BLaER1 (cell line): Measurements from ENCODE around the gene MOGAT3.
"Not testable (repeated sequence)": the region's sequence is repeated elsewhere in the genome, so short reads cannot be mapped to it uniquely, and the experiment has no call there.

Experiments used
- H3K27ac ChIP-seq: shearing (Covaris generic); formaldehyde crosslinking; 2 replicates; pipeline ENCODE4 v1.8.1; 2022
- H3K27me3 ChIP-seq: shearing (Covaris generic); formaldehyde crosslinking; 2 replicates; pipeline ENCODE4 v1.8.1; 2022
- H3K36me3 ChIP-seq: shearing (Covaris generic); formaldehyde crosslinking; 2 replicates; pipeline ENCODE4 v1.8.1; 2022
- H3K4me1 ChIP-seq: shearing (Covaris generic); formaldehyde crosslinking; 2 replicates; pipeline ENCODE4 v1.8.1; 2022
- H3K4me2 ChIP-seq: shearing (Covaris generic); formaldehyde crosslinking; 2 replicates; pipeline ENCODE4 v1.8.1; 2022
- H3K4me3 ChIP-seq: shearing (Covaris generic); formaldehyde crosslinking; 2 replicates; pipeline ENCODE4 v1.8.1; 2022
- H3K9ac ChIP-seq: shearing (Covaris generic); formaldehyde crosslinking; 2 replicates; pipeline ENCODE4 v1.8.1; 2022
- H3K9me3 ChIP-seq: shearing (Covaris generic); formaldehyde crosslinking; 2 replicates; pipeline ENCODE4 v1.8.1; 2022
- H4K20me1 ChIP-seq: shearing (Covaris generic); formaldehyde crosslinking; 2 replicates; pipeline ENCODE4 v1.8.1; 2022
- Cebpa-rat ChIP-seq: shearing (Covaris generic); IDR thresholded peaks from 2 replicates; pipeline ENCODE4 v1.8.1; 2022

MOGAT3 gene

DNA sequence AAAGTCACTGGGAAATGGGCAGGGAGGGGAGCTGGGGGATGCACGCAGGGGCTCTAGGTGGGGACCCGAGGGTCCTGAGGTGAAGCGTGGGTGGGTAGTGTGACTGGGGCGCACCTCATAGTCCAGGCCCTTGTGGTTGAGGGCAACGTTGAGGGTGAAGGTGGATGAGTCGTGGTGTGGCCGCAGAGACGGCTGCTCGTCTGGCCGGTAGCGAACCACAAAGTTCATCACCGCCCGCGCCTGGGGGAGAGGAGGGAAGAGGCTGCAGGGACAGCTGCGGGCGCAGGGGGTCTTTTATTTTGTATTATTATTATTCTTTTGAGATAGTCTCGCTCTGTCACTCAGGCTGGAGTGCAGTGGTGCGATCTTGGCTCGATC lies 5.8 kb upstream of the MOGAT3 start:
- peaks cover 52% of the 10 kb centered on the region for H3K36me3 ChIP-seq
- no peaks in the 10 kb centered on the region for H3K9me3 ChIP-seq
- peaks cover 30% of the 10 kb centered on the region for H3K4me1 ChIP-seq
- no peak overlapping the region for H3K27ac ChIP-seq
- H3K4me2 ChIP-seq, result no peak overlapping the region
- no peak for TF ChIP-seq Cebpa-rat
- H3K9ac ChIP-seq, result no peak overlapping the region
- H3K4me3 ChIP-seq, result no peak overlapping the region
- peaks cover 23% of the 10 kb centered on the region for H3K27me3 ChIP-seq
- H4K20me1 ChIP-seq, result no peaks in the 10 kb centered on the region

DNA sequence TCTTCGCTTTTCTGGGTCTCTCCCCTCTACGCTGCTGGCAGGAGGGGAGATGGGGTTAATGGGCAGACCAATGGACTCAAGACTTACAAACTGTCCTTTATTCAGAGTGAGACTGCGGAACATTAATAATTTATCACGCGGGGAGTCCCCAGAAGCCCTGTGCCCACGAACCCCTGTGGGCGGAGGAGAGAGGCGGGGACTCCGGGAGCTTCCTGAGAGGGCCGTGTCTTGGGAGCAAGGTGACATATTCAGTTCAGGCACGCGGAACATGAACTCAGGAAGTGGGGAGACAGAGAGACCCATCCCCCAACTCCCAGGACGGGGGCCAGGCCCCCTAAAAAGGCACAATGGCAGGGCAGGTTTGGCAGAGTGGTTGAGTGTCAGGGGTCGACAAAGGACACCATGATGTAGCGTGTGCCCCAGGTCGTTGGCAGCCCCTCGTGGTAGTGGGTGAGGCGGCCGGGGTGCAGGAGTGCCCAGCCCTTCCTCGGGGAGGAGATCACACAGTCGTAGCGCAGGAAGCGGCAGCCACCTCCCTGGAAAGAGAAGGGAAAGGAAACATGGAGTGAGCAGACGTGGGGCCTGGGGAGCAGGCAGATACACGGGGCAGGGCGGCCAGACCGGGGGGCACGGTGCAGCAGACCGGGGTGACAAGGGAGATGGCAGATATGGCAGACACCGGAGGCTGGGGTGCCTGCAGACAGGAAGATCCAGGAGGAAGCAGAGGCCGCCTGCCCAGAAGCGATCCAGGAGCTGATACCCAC lies 5.2 kb upstream of the MOGAT3 start:
- no peaks in the 10 kb centered on the region for H4K20me1 ChIP-seq

DNA sequence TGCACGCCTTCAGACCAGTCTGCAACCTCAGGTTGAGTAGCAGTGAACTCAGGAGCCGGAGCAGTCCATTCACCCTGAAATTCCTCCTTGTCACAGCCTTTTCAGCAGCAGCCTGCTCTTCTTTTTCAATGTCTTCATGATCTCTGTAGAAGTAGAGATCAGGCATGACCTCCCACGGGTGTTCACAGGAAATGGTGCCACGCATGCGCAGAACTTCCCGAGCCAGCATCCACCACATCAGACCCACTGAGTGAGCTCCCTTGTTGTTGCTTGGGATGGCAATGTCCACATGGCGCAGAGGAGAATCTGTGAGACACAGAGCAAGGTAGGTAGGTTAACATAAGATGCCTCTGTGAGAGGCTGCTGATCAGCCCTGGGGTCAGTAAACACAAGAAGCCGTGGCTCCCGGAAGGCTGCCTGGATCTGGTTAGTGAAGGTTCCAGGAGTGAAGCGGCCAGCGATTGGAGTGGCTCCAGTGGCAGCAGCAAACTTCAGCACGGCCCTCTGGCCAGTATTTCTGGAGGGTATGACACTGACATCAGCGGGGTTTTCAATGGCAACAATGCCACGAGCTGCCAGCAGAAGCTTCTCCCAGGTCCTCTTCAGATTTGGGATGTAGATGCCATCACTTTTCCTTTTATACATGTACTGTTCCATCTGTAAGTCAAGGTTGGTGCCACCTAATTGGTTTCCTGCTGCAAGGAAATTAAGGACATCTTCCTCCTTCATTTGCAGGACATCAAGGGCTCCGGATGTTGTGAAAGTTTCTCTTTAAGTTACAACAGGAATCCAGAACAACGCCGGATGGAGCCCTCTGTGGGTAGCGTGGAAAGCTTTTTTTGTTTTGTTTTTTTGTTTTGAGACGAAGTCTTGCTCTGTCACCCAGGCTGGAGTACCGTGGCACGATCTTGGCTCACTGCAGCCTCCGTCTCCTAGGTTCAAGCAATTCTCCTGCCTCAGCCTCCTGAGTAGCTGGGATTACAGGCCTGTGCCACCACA lies 3.2 kb upstream of the MOGAT3 start:
- not testable (repeated sequence) for H3K9ac ChIP-seq, H3K4me3 ChIP-seq, H3K9me3 ChIP-seq, H4K20me1 ChIP-seq, H3K27ac ChIP-seq
- peak overlapping the region; percentile 78 for H3K4me2 ChIP-seq
- peaks cover 30% of the 10 kb centered on the region for H3K4me1 ChIP-seq
- peaks cover 29% of the 10 kb centered on the region for H3K36me3 ChIP-seq
- H3K27me3 ChIP-seq, result peaks cover 43% of the 10 kb centered on the region

More for the DNA sequence above, 5.2 kb upstream of the MOGAT3 start:
- Histone ChIP-seq H3K9ac (no peak overlapping the region), H3K9me3 (no peaks in the 10 kb centered on the region), H3K4me2 (no peak overlapping the region), H3K36me3 (peaks cover 47% of the 10 kb centered on the region), H3K4me3 (no peak overlapping the region), H3K27ac (no peak overlapping the region), H3K4me1 (peaks cover 30% of the 10 kb centered on the region), H3K27me3 (peaks cover 28% of the 10 kb centered on the region)
- TF ChIP-seq Cebpa-rat, result no peak

DNA sequence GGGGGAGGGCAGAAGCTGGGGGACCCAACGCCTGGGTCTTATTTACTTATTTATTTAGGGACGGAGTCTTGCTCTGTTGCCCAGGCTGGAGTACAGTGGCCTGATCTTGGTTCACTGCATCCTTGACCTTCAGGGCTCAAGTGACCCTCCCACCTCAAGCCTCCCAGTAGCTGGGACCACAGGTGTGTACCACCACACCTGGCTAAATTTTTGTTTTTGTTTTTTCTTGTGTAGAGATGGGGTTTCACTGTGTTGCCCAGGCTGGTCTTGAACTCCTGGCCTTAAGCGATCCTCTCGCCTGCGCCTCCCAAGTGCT lies 1.7 kb upstream of the MOGAT3 start:
- H3K4me3 ChIP-seq, result no peak overlapping the region
- H3K27ac ChIP-seq, result no peak overlapping the region
- peaks cover 43% of the 10 kb centered on the region for H3K27me3 ChIP-seq
- peaks cover 16% of the 10 kb centered on the region for H3K36me3 ChIP-seq
- H3K9ac ChIP-seq, result no peak overlapping the region
- peaks cover 35% of the 10 kb centered on the region for H3K4me1 ChIP-seq
- H3K9me3 ChIP-seq, result no peaks in the 10 kb centered on the region
- no peaks in the 10 kb centered on the region for H4K20me1 ChIP-seq
- TF ChIP-seq Cebpa-rat, result no peak
- H3K4me2 ChIP-seq, result peak overlapping the region; percentile 78

DNA sequence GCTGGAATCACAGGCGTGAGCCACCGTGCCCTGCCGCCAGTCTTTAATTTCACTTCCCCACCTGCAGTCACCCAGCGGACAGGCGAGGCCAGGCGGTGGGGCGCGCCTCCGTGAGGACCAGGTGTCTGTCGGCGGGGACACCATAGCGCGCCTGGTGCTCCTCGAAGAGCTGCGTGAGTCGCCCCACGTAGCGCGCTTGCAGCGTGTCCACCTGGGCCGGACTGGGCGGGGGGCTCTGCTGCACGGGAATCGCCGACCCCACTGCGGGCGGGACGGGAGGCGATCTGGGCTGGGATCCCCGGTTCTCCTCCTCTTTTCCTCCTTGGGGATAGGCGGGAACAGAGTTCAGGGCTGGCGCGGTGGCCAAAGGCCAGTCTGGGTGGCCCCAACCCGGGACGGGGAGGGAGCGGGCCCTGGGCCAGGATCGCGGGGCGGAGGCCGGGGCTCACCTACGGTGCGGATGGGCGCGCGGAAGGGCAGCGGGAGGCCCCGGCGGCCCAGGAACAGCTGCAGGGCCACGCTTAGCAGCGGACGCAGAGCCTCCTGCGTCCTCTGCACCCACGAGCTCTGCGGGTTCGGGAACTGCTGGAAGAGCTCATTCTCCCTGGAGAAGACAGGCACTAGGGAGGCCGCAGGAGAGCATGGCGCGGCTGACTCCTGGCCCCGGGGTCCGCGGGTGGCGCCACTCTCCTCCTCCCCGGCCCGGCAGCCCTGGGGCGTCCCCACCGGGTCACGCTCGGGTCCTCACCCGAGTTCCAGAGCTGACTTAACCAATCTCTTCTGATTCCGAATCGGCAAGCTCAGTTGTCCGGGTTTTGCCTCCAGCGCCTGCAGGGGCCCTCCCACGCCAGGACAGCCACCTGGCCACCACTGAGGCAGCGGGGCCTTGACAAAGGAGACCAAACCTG lies 1.1 kb upstream of the MOGAT3 start:
- no peak overlapping the region for H3K9ac ChIP-seq
- peaks cover 43% of the 10 kb centered on the region for H3K27me3 ChIP-seq
- no peak overlapping the region for H3K4me2 ChIP-seq
- TF ChIP-seq Cebpa-rat, result no peak
- peaks cover 13% of the 10 kb centered on the region; the same call in 1 of the 2 replicates for H3K36me3 ChIP-seq
- H3K4me3 ChIP-seq, result no peak overlapping the region
- peaks cover 36% of the 10 kb centered on the region for H3K4me1 ChIP-seq
- no peaks in the 10 kb centered on the region for H3K9me3 ChIP-seq
- no peak overlapping the region for H3K27ac ChIP-seq
- H4K20me1 ChIP-seq, result no peaks in the 10 kb centered on the region

DNA sequence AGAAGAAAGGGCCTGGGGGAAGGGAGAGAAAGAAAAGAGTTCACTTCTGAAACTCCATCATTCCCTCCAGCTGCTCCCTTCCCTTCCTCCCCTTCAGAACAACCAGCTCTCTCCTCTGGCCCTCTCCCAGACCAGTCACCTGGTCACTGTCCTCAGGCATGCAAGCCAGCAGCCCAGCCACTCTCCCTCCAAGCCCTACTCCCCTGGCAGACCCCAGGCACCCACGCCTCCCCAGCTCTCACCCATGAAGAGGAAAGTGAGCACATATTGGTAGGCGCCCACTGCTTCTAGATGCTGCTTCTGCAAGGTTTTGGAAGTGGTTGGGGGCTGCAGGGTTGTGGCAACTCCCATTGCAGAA lies 353 bp downstream of the MOGAT3 start:
- no peaks in the 10 kb centered on the region for H3K9me3 ChIP-seq
- H3K9ac ChIP-seq, result no peak overlapping the region
- peaks cover 43% of the 10 kb centered on the region for H3K27me3 ChIP-seq
- no peak overlapping the region for H3K4me2 ChIP-seq
- peaks cover 26% of the 10 kb centered on the region for H3K4me1 ChIP-seq
- no peak overlapping the region for H3K4me3 ChIP-seq
- no peak overlapping the region for H3K27ac ChIP-seq
- H3K36me3 ChIP-seq, result no peaks in the 10 kb centered on the region
- no peak for TF ChIP-seq Cebpa-rat
- H4K20me1 ChIP-seq, result no peaks in the 10 kb centered on the region

DNA sequence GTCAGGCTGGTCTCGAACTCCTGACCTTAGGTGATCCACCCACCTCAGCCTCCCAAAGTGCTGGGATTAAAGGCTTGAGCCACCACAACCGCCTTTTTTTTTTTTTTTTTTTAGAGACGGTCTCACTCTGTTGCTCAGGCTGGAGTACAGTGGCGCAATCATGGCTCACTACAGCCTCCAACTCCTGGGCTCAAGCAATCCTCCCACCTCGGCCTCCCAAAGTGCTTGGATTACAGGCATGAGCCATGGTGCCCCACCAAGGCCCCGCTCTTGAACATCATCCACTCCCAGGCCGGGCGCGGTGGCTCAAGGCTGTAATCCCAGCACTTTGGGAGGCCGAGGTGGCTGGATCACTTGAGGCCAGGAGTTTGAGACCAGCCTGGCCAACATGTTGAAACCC lies 1.3 kb downstream of the MOGAT3 start:
- not testable (repeated sequence) for H4K20me1 ChIP-seq, H3K9ac ChIP-seq, H3K4me2 ChIP-seq, H3K27ac ChIP-seq, H3K9me3 ChIP-seq, H3K36me3 ChIP-seq, H3K4me3 ChIP-seq
- Histone ChIP-seq H3K27me3 (peaks cover 43% of the 10 kb centered on the region), H3K4me1 (peaks cover 25% of the 10 kb centered on the region)

DNA sequence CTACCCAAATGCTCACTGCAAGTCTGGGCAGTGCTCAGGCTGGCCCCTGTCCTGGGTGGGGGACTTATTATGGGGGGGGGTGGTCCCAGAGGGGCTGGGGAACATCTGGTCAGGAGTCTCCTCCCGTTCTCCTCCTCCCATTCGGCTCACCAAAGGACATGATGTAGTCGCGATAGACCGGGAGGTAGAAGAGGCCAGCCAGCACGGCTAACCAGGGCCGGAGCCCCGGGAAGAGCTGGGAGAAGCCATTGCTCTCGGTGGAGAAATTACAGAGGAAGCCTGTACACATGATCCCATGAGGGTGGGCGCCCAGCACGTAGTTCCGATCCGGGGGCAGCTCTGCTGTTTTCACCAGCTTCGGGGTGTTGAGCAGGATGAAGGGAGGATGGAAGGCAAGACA lies 2.4 kb downstream of the MOGAT3 start:
- Histone ChIP-seq H3K9ac (no peak overlapping the region), H3K4me1 (peaks cover 15% of the 10 kb centered on the region), H3K9me3 (no peaks in the 10 kb centered on the region), H3K27me3 (peaks cover 38% of the 10 kb centered on the region), H3K4me3 (no peak overlapping the region), H3K4me2 (no peak overlapping the region), H3K36me3 (no peaks in the 10 kb centered on the region), H4K20me1 (no peaks in the 10 kb centered on the region), H3K27ac (no peak overlapping the region)
- no peak for TF ChIP-seq Cebpa-rat

DNA sequence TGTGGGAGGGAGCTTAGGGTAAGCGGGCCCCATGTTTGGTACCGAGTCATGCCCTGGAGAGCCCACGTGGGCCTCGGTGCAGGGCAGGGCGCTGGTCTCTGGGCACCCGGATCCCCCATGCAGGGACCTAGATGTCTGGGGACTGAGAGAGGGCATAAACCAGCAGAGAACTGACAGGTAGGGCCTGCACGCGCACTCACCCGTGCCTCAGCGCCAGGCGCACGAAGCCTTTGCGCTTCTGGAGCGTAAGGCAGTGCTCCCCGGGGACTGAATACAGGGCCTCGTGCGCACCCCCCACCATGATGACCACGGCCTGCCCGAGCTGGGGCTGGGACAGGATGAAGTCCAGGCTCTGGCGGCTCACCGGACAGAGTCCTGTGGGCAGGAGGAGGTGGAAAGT lies 2.8 kb downstream of the MOGAT3 start:
- Histone ChIP-seq H3K9me3 (no peaks in the 10 kb centered on the region), H3K27me3 (peaks cover 34% of the 10 kb centered on the region), H3K9ac (no peak overlapping the region), H3K4me2 (peak overlapping the region; percentile 39), H3K4me1 (peaks cover 10% of the 10 kb centered on the region), H3K27ac (no peak overlapping the region), H3K36me3 (no peaks in the 10 kb centered on the region), H4K20me1 (no peaks in the 10 kb centered on the region), H3K4me3 (no peak overlapping the region)
- TF ChIP-seq Cebpa-rat, result no peak
